Measurements from ENCODE around the gene HNMT. TPM values are rescaled to one million over a fixed set of nuclear protein-coding genes. Genes with fewer than 3 reads are reported as not detected.

The HNMT gene
- total and polyA plus RNA-seq, 2 of the 8 experiments (the other 6 are each of a cell fraction or from before 2014, with no cell fraction given) = 1.6 to 3.6 TPM

DNA sequence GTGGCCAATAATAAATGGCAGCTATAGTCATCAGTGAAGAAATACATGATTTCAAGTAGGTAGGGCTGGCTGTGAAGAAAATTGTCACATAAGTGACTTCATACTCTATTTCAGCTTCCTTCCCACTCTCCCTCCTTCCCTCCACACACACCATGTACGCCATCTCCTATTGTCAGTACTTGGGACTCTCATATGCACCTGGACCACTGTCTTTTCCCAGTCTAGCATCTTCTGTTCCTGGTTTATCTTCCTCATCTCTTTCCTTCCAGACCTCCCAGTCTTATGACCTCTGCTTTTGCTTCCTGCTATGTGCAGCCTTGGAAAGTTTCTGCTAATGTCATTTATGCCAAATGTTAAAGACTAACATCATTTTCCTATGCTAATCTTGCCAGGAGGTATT lies 35.0 kb downstream of the HNMT start (continued):
- TF ChIP-seq KDM4A (IDR thresholded peaks at IDR 0.05; ENCODE audit: low read depth, low read length, severe bottlenecking) = no peak
- TF ChIP-seq RFX5 (IDR thresholded peaks at IDR 0.05; ENCODE audit: borderline replicate concordance, low read depth, low read length) = no peak
- no peak for TF ChIP-seq CREB1 (IDR thresholded peaks at IDR 0.05)
- no peak for TF ChIP-seq JUN (IDR thresholded peaks at IDR 0.05; ENCODE audit: low read depth, low read length)
